HG02759 (cell line): ENCODE results near the gene ERRFI1.

Source experiments
- ATAC-seq: cut with Tn5 transposase; IDR thresholded peaks from one replicate; pipeline ENCODE4 v1.9.1; 2021; ENCODE audit warnings: mild to moderate bottlenecking, moderate library complexity; ENCODE audit not compliant: unreplicated experiment

Gene ERRFI1

DNA sequence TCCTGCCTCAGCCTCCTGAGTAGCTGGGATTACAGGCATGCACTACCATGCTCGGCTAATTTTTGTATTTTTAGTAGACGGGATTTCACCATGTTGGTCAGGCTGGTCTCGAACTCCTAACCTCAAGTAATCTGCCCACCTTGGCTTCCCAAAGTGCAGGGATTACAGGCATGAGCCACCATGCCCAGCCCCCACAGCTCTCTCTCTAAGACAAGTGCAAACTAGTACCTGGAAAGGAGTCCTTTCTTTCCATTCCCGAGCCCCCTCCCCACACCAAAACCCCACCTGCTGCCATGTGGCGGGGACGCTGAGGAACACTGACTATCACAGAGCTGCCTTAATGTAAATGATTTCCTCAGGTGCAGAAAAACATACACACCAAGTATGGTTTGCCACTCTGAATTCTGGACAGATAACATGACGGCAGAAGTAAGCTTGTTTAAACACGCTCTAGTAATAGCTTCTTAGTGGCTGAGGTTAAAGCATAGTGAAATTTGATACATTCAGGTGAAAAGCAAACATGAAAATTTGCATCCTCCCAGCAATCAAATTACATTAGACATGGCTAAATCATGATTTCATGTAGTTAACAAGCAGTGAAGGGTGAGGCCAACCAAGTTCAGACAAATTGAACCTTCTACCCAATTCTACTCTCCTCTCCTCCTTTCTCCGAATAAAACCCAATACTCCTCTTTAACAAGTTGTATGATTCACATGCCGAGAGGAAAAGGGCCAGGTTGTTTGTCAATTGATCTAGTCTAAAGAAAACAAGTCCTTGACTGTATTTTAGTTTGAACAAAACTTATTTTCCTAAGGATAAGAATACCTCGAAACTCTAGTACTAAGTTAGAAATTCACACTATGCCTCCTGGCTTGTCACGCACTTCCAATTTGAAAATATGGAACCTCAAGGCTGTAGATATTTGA lies 19.8 kb downstream of the ERRFI1 start:
- no peak for ATAC-seq

GRCh38 chr1:8004803-8005573 lies 21.1 kb downstream of the ERRFI1 start:
- no peak for ATAC-seq

- ATAC-seq: no peak
These were observed 21.9 kb downstream of the ERRFI1 start for GRCh38 chr1:8004113-8004802.

- ATAC-seq: no peak
These were observed 22.5 kb downstream of the ERRFI1 start for GRCh38 chr1:8003438-8004112.

- ATAC-seq: no peak
These were observed 23.2 kb downstream of the ERRFI1 start for GRCh38 chr1:8002921-8003320.

- no peak for ATAC-seq
These were observed 23.7 kb downstream of the ERRFI1 start for GRCh38 chr1:8002329-8002910.

DNA sequence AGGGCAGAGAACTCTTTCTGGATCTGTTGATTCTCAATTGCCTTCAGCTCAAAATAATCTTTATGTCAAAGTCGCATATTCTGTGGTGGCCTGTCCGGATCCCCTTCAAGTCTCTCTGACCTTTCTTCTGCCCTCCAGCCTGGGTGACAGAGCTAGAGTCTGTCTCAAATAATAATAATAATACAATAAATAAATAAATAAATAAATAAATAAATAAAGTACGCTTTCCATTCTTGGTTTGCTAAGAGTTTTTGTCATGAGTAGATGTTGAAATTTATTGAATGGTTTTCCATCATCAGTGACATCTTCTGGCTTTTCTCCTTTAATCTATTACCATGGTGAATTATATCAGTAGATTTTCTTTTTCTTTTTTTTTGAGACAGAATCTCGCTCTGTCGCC lies 30.7 kb downstream of the ERRFI1 start:
- no peak for ATAC-seq

DNA sequence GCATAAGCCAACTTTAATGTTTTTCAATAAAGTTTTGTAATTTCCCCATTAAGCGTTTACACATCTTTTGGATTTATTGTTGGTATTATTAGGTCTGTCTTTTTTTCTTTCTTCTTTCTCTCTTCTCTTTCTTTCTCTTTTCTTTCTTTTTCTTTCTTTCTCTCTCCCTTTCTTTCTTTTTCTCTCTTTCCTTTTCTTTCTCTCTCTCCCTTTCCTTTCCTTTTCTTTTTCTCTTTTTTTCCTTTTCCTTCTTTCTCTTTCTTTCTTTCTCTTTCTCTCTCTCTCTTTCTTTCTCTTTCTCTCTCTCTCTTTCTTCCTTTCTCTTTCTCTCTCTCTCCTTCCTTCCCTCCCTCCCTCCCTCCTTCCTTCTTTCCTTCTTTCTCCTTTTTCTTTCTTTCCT lies 31.3 kb downstream of the ERRFI1 start:
- no peak for ATAC-seq

- ATAC-seq: peak; percentile 81
These were observed 32.3 kb downstream of the ERRFI1 start for GRCh38 chr1:7993593-7994479.

DNA sequence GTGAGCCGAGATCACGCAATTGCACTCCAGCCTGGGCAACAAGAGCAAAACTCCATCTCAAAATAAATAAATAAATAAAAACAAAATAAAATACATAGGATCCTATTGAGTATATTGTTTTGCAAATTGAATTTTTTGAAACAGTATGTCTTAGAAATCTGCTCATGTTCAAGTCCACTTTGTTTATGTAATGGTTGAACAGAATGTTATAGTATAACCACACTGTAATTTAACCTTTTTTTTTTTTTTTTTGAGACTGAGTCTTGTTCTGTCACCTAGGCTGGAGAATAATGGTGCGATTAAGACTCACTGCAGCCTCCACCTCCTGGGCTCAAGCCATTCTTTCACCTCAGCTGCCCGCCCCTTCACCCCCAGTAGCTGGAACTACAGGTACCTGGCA lies 33.2 kb downstream of the ERRFI1 start:
- ATAC-seq: no peak

- ATAC-seq: no peak
These were observed 34.3 kb downstream of the ERRFI1 start for GRCh38 chr1:7991504-7992440.

- no peak for ATAC-seq
These were observed 36.2 kb downstream of the ERRFI1 start for GRCh38 chr1:7989762-7990428.

DNA sequence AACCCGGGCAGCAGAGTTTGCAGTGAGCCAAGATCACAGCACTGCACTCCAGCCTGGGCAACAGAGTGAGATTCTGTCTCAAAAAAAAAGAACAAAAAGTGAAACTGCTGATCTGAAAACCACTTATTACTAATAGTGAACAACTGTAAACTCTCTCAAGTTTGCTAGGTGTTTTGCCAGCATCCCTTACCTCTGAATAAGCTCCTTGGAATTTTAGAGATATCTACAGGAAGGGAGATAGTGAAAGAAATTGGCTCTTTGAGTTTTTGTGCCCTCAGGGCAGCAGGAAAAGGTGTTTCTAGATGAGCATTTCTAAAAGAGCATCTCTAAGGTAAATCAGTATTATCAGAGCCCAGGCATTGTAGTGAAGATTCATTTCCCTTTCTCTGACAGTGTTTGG lies 37.5 kb downstream of the ERRFI1 start:
- ATAC-seq: no peak

DNA sequence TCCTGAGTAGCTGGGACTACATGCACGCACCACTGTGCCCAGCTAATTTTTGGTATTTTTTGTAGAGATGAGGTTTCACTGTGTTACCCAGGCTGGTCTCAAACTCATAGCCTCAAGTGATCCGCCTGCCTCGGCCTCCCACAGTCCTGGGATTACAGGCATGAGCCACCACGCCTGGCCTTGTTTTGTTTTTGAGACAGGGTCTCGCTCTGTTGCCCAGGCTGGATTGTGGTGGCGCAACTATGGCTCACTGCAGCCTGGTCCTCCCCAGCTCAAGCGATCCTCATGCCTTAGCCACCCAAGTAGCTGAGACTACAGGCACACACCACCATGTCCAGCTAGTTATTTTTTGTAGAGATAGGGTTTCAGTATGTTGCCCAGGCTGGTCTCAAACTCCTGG lies 38.6 kb downstream of the ERRFI1 start:
- no peak for ATAC-seq

DNA sequence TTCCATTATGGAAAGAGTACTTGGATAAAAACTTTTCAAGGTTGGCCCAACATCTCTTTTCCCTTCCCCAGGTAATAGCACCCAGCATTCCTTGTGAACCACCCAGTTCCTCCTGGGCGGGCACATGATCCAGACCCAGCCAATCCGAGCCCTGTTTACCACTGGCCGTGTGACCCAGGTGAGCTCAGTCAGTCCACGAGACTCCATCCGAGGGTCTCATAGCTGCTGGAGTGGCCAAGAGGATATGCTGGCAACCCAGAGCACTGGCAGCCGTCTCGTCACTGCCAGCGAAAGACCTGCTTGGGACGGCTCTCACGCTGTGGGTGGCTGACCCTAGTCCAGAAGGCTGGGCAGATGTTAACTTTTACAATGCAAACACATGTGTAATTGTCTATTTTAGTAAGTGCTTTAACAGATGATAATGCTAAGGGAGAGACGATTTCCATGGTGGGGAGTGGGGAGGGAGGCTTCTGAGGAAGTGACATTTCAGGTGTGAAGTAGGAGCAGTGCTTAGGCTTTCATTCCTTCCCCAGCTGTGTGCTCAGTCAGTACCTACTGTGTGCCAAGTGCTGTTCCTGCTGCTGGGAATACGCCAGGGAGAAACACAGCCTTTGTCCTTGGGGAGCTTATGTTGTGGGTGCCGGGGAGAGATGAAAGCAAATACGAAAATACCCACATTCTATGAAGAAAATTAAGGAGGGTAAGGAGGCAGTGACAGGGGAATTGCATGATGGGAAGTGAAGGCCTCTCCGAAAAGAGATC lies 40.1 kb downstream of the ERRFI1 start:
- no peak for ATAC-seq

- ATAC-seq: no peak
These were observed 41.3 kb downstream of the ERRFI1 start for GRCh38 chr1:7984811-7985210.

GRCh38 chr1:7983086-7983778 lies 42.9 kb downstream of the ERRFI1 start:
- ATAC-seq: no peak
